ENCODE results near the gene LRIT3. TPM values are rescaled to one million over a fixed set of nuclear protein-coding genes. Genes with fewer than 3 reads are reported as not detected.

Gene LRIT3
- under 0.01 TPM in 1 of 2 replicates, not detected in the other for total RNA-seq

GRCh38 chr4:109847896-109848442, at the start of gene LRIT3:
LRIT3 (plus strand) TSS chr4:109848107; CDS start chr4:109848202, 95 bp downstream.

GRCh38 chr4:109801895-109802319, 46.0 kb upstream of the LRIT3 start, which contains the start of gene CFI:
CFI (minus strand) TSS chr4:109801999; CDS start chr4:109801971, 28 bp downstream.

GRCh38 chr4:109815151-109816081, 32.5 kb upstream of the LRIT3 start, which contains the start of gene GAR1:
GAR1 (plus strand) TSS chr4:109815762; CDS start chr4:109816165, 403 bp downstream.

GRCh38 chr4:109827672-109828071, 20.2 kb upstream of the LRIT3 start, which contains the start of gene RRH:
RRH (plus strand) TSS chr4:109827972; CDS start chr4:109828028, 56 bp downstream.

GRCh38 chr4:109912706-109913595, 65.0 kb downstream of the LRIT3 start, which contains the start of gene EGF:
EGF (plus strand) TSS chr4:109912883; CDS start chr4:109913336, 453 bp downstream.

Other genes with a start within 250 kb of the LRIT3 start
- gene CASP6, start 144.7 kb upstream of the LRIT3 start, total RNA-seq = 26.6 and 34.4 TPM in 2 replicates
- gene PLA2G12A, start 118.0 kb upstream of the LRIT3 start, total RNA-seq = 7.8 and 8.1 TPM in 2 replicates
- 47.5 and 51.0 TPM in 2 replicates for gene CFI, start 46.1 kb upstream of the LRIT3 start, total RNA-seq
- 13.6 and 14.4 TPM in 2 replicates for gene GAR1, start 32.3 kb upstream of the LRIT3 start, total RNA-seq
- gene RRH, start 20.1 kb upstream of the LRIT3 start, total RNA-seq = not detected in 2 replicates
- not detected in 2 replicates for gene EGF, start 64.8 kb downstream of the LRIT3 start, total RNA-seq

All from mammary microvascular endothelial cell (primary cell).